WERI-Rb-1 (cell line): ENCODE results near the gene ACOT8.

Experiments
- DNase-seq: peaks from one replicate; pipeline ENCODE4 v3.0.0-alpha.2; 2020
- H3K27ac ChIP-seq: fragments of 250-450 bp; sonication (Bioruptor Pico); 2 replicates; pipeline ENCODE4 v1.5.1; 2020; ENCODE audit warnings: mild to moderate bottlenecking, moderate library complexity
- H3K27me3 ChIP-seq: fragments of 250-450 bp; sonication (Bioruptor Pico); 2 replicates; pipeline ENCODE4 v1.5.1; 2021; ENCODE audit warnings: mild to moderate bottlenecking, low read depth, moderate library complexity; ENCODE audit not compliant: insufficient read depth, severe bottlenecking
- H3K36me3 ChIP-seq: fragments of 250-450 bp; sonication (Bioruptor Pico); 2 replicates; pipeline ENCODE4 v1.5.1; 2020; ENCODE audit warnings: mild to moderate bottlenecking, moderate library complexity
- H3K4me3 ChIP-seq: 2 replicates; pipeline ENCODE4 v1.5.1; 2011; ENCODE audit warnings: low read depth, mild to moderate bottlenecking, control low read depth, low read length
- H3K9me3 ChIP-seq: fragments of 250-450 bp; sonication (Bioruptor Pico); 2 replicates; pipeline ENCODE4 v1.5.1; 2021; ENCODE audit warnings: mild to moderate bottlenecking, moderate library complexity; ENCODE audit not compliant: severe bottlenecking
- TF ChIP-seq, protein P1 (sequence below): IDR thresholded peaks from 2 replicates; pipeline ENCODE4 v1.5.1; 2011; ENCODE audit warnings: low read depth, mild to moderate bottlenecking, control low read depth, inconsistent platforms, low read length

Gene ACOT8

DNA sequence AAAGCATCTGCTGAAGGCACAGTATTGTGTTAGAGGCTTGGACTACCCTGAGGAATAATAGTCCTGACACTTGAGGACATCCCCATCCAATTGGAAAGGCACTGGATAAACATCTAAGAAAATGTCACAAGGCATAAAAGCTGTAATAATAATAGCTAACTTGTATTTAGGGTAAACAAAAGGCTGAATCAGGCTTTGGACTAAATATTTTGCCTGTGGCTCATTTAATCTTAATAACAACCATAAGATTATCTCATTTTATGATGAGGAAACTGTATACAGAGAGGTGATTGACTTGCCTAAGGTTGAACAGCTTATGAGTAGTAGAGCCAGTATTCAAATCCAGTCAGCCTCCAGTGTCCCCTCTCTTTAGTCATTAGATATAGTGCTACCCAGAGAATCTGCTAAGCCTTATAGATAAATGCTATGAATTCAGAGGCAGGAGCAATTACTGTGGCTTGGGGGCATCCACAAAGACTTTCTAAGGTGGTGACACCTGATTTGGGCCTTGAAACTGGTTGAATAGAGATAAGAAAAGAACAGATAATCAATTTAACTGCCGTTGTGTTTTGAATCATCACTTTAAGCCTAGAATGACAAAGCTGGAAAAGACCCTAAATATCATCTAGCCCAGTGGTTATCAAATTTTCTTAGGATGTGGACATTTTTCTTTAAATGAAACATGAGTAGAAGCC lies 16.4 kb upstream of the ACOT8 start:
- no peak for DNase-seq
- TF ChIP-seq, protein P1, sequence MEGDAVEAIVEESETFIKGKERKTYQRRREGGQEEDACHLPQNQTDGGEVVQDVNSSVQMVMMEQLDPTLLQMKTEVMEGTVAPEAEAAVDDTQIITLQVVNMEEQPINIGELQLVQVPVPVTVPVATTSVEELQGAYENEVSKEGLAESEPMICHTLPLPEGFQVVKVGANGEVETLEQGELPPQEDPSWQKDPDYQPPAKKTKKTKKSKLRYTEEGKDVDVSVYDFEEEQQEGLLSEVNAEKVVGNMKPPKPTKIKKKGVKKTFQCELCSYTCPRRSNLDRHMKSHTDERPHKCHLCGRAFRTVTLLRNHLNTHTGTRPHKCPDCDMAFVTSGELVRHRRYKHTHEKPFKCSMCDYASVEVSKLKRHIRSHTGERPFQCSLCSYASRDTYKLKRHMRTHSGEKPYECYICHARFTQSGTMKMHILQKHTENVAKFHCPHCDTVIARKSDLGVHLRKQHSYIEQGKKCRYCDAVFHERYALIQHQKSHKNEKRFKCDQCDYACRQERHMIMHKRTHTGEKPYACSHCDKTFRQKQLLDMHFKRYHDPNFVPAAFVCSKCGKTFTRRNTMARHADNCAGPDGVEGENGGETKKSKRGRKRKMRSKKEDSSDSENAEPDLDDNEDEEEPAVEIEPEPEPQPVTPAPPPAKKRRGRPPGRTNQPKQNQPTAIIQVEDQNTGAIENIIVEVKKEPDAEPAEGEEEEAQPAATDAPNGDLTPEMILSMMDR, result no peak
- Histone ChIP-seq H3K36me3 (no peaks in the 10 kb centered on the region), H3K27ac (no peak overlapping the region), H3K4me3 (no peak overlapping the region), H3K27me3 (no peaks in the 10 kb centered on the region), H3K9me3 (no peaks in the 10 kb centered on the region)

DNA sequence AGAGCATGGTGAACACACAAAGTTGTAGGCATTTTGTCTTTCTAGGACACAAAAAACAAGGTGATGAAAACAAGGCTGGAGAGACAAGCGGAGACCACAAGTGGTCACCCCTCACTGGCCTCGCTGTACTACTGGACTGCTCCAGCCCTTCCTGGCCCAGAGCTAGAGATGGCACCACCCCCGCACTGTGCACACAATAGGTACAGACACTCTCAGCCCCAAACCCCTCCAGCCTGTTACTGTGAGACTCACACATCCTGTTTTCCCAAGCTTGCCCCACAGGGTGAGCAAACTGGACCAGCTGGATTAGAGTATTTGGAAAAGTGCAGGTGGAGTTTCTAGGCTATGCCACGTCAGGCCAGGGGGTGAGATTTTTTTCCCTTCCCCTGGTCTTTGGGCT lies 15.4 kb upstream of the ACOT8 start:
- Histone ChIP-seq H3K36me3 (no peaks in the 10 kb centered on the region), H3K9me3 (no peaks in the 10 kb centered on the region), H3K27ac (no peak overlapping the region; the same call in 1 of the 2 replicates), H3K27me3 (no peaks in the 10 kb centered on the region), H3K4me3 (no peak overlapping the region)
- DNase-seq, result no peak
- TF ChIP-seq, protein P1, result no peak

DNA sequence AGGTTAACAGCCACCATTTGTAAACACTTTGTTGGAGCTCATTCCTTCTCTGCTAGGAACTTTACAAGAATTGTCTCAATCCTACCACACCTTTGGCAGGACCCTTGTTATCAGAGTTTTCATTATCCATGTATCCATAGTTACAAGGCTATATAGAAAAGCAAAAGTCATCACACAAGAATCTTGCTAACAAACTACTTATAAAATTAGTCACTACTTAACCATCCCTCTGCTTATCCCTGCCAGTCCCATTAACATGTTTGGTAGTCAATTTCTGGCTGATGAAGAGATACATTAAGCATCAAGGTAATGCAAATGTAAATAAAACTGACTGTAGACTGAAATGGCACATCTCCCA lies 10.6 kb upstream of the ACOT8 start:
- Histone ChIP-seq H3K36me3 (no peaks in the 10 kb centered on the region), H3K27me3 (no peaks in the 10 kb centered on the region), H3K9me3 (no peaks in the 10 kb centered on the region), H3K4me3 (no peak overlapping the region), H3K27ac (no peak overlapping the region)
- DNase-seq, result no peak
- TF ChIP-seq, protein P1, result no peak

DNA sequence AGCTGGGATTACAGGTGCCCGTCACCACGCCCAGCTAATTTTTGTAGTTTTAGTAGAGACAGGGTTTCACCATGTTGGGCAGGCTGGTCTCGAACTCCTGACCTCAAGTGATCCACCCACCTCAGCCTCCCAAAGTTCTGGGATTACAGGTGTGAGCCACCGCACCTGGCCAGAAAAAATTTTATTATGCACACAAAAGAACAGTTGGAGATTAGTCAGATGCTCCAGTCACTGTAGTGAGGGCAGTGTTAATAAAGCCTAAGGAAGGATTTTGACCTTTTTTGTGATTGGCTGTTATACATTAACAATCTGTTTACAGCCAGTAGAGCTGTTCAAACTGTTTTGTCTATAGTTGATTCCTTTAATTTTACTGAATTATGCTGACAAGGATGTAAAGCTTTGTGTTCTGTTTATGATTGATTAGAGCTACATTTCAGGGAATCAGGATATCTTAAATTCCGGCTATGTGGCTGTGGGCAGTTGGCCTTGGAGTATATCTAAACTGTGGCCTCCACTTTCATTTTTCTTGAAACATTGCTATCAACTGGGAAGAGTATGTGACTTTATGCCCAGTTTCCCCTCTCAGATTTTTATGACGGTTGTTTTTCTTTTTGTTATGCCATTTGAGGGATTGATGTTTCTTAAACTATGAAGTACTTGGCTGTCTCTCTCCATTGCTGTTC lies 10.1 kb upstream of the ACOT8 start:
- Histone ChIP-seq H3K27me3 (no peaks in the 10 kb centered on the region), H3K9me3 (no peaks in the 10 kb centered on the region), H3K4me3 (no peak overlapping the region), H3K27ac (no peak overlapping the region), H3K36me3 (no peaks in the 10 kb centered on the region)
- no peak for DNase-seq
- TF ChIP-seq, protein P1, result no peak

DNA sequence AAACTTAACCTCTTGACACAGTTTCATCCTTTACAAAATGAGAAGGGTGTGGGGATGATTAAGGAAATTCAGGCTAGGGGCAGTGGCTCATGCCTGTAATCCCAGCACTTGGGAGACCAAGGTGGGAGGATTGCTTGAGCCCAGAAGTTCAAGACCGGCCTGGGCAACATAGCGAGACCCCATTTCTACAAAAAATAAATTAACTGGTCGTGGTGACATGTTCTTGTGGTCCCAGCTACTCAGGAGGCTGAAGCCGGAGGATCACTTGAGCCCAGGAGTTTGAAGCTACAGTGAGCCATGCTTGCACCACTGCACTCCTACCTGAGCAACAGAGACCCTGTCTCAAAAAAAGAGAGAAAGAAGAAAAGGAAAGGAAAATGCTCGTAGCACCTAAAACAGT lies 9.3 kb upstream of the ACOT8 start:
- no peak for DNase-seq
- TF ChIP-seq, protein P1, result no peak
- Histone ChIP-seq H3K27ac (no peak overlapping the region), H3K9me3 (no peaks in the 10 kb centered on the region), H3K27me3 (no peaks in the 10 kb centered on the region), H3K36me3 (no peaks in the 10 kb centered on the region), H3K4me3 (no peak overlapping the region)
